GM08714 (cell line): ENCODE results near the gene GANC.

ENCODE experiments used
- H3K4me3 ChIP-seq: fragments of 200-500 bp; sonication (Bioruptor generic); 2 replicates; pipeline ENCODE4 v1.5.1; 2014; ENCODE audit warnings: mild to moderate bottlenecking, low read length, inconsistent platforms
- ZNF274 ChIP-seq: IDR thresholded peaks from 2 replicates; pipeline ENCODE4 v1.6.1; 2012; ENCODE audit warnings: mild to moderate bottlenecking, low read depth, low read length

GANC gene

DNA sequence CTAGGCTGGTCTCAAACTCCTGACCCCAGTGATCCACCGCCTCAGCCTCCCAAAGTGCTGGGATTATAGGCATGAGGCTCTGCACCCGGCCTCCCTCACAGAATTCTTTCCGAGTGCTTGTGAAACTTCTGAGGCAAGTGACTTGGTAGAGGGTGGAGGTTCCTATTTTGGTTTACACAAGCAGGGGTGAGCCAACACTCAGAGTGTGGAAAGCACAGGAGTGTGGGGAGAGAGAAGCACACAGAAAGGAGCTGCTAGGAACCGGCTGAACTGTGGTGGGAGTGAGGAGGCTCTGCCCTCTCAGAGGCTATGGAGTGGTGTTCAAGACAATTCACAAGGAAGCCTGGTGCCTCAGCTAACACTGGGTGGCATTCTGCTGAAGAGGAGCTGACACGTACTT, 94.0 kb downstream of the GANC start:
- no peak overlapping the region for H3K4me3 ChIP-seq
- no peak for TF ChIP-seq ZNF274

DNA sequence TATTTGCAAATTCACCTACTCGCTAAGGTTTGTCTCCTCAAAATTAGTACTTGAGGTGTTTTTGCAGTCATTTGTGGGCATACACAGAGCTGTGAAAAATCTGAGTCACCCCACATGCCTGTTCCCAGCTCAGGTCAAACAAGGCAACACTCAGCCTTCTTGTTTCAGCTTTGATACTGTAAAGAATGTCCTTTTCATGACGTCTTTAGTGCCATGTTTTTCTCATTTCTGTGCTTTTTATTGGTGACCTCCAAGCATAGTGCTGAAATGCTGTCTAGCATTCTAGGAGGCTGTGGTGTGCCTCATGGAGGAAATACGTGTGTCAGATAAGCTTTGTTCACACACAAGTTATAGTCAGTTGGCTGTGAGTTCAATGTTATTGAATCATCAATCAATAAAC, 95.1 kb downstream of the GANC start:
- H3K4me3 ChIP-seq: no peak overlapping the region
- no peak for TF ChIP-seq ZNF274

DNA sequence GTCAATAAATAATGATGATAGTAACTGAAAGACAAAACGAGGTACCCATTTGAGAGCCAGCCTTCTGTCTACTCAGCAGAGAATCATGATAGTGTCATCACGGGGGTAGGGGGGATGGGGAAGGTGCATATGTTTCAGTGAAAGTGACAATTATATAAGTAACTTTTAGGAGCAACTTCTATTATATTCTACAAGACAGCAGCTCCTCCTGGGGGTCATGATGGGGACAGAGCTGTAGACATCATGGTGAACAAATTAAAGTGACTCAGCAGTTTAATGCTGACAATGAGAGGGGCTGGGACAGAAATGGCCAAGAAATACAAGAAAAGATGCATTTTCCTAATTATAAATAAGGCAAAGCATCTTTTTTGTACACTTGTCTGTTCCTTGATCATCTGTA, 98.1 kb downstream of the GANC start:
- H3K4me3 ChIP-seq: no peak overlapping the region

DNA sequence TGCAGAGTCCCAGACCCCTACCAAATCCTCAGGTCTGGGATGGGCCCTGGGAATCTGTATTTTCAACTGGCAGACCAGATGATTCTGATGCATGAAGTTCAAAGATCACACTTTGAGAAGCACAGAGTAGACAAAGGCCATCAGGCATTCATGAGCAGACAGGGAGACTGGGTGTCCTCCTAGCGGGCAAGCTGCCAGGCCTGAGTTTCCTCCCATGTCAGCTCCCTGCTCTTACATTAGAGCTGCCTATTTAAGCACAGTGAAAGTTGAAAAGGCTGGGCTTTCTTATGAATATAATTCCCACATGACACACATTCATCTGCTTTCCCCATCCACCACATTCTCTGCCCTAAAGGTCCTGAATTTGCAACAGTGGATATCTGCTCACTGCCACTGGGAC, 100.3 kb downstream of the GANC start:
- H3K4me3 ChIP-seq: no peak overlapping the region
- TF ChIP-seq ZNF274: no peak

More for the DNA sequence above, 98.1 kb downstream of the GANC start:
- TF ChIP-seq ZNF274: no peak

DNA sequence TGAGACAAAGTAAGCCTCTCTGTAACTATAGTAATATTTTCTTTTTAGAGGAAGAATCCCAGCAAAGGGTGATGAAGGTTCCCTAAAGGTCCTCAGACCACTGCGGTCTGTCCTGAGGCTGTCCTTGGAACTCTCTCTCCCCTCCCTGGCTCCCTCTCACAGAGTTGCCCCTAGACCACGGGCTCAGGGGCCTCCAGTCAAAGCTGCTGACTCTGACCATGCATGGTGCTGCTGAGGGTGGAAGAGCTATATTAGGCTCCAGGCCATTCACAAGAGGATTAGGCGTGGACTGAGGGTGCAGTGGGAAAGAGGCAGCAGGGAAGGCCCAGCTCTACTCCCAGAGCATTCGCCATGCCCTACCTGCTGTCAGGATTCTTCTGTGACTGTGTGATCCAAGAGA, 100.9 kb downstream of the GANC start:
- no peak for TF ChIP-seq ZNF274
- no peak overlapping the region for H3K4me3 ChIP-seq

DNA sequence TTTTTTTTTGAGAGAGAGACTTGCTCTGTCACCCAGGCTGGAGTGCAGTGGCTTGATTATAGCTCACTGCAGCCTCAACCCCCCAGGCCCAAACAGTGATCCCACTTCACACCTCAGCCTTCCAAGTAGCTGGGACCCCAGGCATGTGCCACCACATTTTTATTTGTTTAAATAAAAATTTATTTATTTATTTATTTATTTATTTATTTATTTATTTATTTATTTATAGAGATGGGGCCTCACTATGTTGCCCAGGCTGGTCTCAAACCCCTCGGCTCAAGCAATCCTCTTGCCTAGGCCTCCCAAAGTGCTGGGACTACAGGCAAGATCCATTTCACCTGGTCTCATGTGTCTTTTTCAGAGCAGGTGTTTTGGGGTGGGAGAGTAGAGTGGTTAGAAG, 101.8 kb downstream of the GANC start:
- TF ChIP-seq ZNF274: no peak
- H3K4me3 ChIP-seq: no peak overlapping the region

DNA sequence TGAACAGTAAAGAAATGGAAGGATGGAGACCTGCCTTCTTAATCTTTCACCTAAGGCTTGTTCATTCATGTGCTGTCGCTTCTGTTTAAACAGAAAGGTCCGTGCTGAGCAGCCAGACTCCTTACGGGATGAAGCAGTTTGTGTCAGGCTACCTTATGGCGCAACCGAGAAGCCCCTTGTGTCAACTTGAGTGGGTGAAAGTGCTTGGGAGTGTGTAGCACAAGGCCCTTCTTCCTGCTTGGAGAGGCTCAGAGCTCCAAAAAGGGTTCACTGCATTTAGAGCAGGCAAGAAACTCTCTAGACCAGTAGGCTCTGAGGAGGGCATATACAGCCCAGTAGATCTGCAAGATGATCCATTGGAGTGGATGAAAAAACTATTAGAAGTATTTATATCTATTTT, 102.3 kb downstream of the GANC start:
- no peak overlapping the region for H3K4me3 ChIP-seq
- no peak for TF ChIP-seq ZNF274

DNA sequence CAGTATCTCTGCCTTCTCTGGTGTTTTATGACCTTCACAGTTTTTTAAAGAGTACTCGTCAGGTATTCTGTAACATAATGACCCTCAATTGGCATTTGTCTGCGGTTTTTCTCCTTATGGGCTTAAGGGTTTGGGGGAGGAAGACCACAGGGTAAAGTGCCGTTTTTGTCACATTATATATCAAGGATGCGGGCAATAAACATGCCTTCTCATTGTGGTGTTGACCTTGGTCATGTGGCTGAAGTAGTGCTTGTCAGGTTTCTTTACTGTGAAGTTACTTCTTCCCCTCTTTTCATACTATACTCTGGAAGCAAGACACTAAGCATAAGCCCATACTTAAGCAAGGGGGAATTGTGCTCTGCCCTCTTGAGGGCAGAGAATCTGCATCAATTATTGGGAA, 102.9 kb downstream of the GANC start:
- no peak for TF ChIP-seq ZNF274
- no peak overlapping the region for H3K4me3 ChIP-seq

DNA sequence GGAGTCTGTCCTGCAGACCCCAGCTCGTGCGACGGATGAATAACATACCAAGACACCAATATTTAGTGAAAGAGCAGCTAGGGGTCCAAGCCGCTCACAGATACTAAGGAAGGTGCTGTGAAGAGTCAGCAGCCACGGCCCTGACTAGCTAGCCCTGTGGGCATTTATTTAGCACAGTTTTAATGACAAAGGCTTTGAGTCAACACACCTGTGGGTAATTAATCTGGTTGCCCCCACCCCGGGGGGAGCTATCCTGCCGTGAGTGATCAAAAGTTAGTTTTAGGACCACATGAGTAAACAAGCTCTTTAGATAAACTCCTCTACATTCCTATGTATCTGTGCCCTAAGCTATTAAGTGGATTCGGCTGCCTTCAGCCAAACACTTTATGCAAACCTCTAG, 105.0 kb downstream of the GANC start:
- TF ChIP-seq ZNF274: no peak
- H3K4me3 ChIP-seq: no peak overlapping the region

DNA sequence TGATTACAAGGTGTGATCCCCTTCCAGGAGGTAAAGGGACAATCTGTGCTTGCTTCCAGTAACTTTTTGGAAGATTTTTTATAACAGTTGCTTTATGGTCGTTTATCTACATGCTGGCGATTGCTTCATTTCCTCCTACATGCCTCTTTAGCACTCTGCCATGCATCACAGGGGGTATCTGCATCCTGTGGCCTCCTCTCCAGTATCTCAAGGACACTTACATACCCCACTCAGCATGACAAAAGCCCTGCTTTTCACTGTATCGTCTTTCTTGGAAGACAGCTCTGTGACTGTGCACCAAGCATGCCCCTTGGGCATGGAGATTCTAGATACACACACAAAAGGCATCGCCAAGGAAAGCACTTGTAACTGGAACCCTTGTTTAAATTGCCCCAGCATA, 111.6 kb downstream of the GANC start:
- TF ChIP-seq ZNF274: no peak
- H3K4me3 ChIP-seq: no peak overlapping the region

DNA sequence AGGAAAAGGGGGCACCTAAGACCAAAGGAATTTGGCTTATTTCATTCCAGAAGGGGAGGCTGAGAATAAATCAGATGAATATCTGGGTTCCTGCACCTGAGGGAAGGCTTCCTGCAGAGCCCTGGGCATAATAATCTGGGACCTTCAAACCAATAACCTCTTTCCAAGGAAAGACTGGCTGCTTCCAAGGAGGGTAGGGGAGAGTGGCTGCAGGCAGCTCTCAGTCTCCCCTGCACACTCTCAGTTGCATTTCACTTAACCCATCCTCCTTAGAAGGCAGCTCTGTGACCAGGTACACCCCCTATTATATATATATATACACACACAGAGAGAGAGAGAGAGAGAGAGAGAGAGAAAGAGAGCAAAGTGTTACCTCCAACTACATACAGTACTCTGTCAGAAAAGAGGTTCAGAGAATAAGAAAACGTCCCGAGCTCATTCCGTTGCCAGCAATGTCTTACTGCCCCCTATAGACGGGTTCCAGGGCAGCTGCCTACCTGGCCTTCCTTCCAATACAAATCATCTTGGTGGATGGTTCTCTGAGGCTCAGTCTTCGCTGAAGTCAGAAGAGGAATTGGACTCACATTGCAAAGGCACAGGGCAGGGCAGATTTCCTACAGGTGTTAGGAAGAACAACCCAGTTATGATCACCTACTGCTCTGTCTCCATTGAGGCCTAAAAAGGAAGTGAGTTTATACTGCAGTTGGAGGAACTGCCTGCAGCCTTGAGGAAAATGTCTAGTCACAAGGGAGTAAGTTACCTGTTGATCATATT, 112.4 kb downstream of the GANC start:
- H3K4me3 ChIP-seq: no peak overlapping the region
- no peak for TF ChIP-seq ZNF274

DNA sequence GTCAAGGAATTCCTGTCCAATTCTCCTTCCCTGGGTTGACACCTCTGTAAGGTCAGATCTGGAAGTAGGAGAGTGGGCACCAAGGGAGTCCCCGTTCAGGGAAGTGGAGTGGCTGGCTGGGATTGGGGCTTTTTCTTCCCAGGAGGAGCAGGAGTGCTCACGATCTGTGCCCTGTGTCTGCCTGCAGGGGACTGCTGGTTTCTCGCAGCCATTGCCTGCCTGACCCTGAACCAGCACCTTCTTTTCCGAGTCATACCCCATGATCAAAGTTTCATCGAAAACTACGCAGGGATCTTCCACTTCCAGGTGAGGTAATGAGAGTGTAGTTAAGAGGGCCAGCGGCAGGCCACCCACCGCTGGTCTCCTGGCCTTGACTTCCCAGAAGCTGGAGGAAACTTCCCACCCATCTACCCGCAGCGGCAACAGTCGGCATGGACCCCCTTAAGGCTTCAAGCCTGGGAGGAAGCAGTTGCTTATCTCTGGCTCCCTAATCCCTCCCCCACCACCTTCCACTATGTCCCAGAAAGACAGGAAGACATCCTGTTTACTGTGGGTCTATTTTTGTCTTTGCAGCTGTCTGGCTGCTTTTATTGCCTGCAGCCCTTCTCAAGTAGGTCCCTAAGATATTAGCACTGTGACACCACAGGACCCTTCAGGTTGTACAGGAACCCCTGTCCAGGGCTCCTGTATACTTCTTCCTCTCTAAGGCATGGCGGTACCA, 113.1 kb downstream of the GANC start:
- H3K4me3 ChIP-seq: no peak overlapping the region
- no peak for TF ChIP-seq ZNF274

DNA sequence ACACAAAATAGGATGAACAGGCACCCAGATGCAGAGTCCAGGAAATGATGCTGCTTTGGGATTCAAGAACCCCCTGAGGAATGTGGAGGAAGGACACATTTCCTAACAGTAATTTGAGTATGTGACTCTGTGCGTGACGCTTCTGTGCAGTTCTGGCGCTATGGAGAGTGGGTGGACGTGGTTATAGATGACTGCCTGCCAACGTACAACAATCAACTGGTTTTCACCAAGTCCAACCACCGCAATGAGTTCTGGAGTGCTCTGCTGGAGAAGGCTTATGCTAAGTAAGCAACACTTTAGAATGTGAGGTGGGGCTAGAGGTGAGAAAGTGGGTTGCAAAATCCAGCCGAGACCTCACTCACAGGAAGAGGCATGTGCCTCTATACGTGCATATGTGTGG, 114.6 kb downstream of the GANC start:
- no peak overlapping the region for H3K4me3 ChIP-seq
- TF ChIP-seq ZNF274: no peak

DNA sequence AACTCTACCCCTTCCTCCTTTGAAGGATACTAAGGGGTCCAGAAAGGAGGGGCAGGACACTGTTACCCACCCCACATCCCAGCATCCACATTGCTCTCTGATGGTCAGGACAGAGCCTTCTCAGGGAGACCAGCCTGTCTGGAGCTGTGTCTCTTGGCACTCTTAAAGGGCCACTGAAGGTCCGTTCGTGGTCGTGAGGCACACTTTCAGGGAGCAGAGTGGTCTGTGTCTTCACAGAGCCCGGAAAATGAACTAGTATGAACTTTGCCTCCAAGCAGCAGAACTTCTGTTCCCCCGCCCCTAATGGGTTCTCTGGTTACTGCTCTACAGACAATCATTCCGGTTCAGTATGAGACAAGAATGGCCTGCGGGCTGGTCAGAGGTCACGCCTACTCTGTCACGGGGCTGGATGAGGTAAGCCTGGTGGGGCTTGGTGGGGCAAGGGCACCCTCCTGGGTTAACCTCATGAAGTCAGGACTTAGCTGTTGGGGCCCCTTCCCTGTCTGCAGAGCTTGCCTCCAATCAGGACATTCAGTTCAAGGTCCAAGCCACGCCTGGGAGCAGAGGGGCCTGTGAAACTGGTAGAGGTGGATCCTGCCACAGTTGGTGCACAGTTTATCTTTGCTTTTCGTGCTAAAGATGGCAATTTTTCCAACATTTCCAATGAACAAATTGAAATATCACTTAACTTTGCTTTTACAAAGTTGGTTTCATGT, 119.5 kb downstream of the GANC start:
- no peak for TF ChIP-seq ZNF274
- no peak overlapping the region for H3K4me3 ChIP-seq

DNA sequence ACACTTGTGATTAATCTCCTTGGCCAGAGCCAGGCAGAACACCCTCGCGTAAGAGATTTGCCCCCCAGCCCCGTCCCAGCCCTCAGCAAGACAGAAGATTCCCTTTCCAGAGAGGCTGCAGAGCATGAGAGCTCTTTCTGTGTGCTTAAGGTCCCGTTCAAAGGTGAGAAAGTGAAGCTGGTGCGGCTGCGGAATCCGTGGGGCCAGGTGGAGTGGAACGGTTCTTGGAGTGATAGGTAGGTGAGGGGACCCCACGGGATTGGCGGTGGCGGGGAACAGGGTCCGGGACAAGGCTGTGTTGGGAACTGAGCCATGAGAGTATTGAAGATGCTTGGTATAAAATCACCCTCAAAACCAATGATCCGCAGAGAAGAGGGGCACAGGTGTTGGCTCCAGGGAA, 121.1 kb downstream of the GANC start:
- no peak overlapping the region for H3K4me3 ChIP-seq
- TF ChIP-seq ZNF274: no peak
